GM04503 (cell line): ENCODE data around the gene CCR5.

Source experiments
- DNase-seq: peaks from one replicate; pipeline ENCODE4 v3.0.0-alpha.2; 2012; ENCODE audit warnings: low read depth

CCR5 gene

DNA sequence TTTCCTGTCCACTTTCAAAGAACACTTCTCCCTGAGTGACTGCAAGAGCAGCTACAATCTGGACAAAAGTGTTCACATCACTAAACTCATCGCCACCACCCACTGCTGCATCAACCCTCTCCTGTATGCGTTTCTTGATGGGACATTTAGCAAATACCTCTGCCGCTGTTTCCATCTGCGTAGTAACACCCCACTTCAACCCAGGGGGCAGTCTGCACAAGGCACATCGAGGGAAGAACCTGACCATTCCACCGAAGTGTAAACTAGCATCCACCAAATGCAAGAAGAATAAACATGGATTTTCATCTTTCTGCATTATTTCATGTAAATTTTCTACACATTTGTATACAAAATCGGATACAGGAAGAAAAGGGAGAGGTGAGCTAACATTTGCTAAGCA lies 38.1 kb downstream of the CCR5 start:
- no peak for DNase-seq

DNA sequence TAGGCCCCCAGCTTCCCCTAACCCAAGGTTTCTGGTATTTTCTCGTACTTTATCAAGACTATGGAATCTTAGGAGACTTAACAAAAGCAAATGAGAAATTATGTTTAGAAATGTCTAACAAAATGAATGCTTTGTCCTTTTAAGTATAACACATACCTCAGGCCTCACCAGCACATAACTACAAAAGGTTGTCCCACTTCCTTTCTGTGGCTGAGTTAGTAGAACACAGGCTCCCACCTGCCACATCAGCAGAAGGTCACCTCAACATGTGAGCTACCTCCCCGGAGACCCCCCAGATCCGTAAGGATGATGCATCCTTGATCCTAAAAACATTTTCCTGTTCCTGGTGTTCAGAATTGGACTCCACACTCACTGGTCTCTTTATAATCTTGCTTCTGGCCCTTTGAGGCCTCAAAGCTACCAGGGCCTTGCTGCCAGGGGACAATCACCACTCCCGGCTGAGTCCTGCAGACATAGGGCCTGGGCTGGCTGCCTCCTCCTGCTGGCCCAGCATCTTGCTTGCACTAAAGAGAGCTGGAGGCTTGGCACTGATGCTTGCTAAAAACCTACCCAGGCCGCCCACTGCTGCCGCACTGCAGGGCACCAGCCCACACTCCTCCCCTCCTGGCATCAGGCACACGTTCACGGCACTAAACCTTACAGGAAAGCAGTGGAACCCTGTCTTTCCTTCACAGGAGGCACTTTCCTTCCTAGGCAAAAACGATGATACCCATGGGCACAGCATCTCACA lies 39.2 kb downstream of the CCR5 start:
- DNase-seq, result no peak

DNA sequence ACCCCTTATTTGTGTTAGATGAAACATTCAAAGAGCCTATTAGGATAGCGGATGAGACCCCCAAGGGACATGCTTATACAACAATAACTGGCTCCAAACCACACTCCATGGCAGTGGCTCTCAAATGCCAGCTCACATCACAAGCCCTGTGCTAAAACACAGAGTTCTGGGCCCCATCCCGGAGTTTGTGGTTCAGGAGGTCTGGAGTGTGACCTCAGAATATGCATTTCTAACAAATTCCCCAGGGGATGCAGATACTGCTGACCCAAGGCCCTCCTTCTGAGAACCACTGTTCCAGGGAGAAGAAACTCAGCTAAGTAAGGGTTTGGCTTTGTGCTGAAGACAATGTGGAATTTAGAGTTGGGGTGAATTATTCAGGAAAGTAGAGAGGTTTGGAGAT lies 39.9 kb downstream of the CCR5 start:
- no peak for DNase-seq

DNA sequence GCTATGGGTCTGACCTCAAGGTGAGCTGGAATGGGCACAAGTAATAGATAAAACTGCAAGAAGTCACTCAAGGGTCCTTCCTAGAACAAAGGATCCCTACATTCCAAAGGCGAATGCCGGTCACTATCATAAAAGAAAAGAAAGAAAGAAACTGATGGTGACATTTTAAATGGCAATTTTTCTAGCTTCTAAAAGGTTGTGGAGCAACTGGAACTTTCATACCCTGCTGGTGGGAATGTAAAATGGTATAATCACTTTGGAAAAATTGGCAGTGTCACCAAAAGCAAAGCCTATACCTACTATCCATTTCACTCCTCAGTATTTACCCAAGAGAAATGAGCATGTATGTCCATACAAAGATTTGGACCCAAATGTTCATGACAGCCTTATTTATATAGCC lies 40.5 kb downstream of the CCR5 start:
- DNase-seq, result no peak

DNA sequence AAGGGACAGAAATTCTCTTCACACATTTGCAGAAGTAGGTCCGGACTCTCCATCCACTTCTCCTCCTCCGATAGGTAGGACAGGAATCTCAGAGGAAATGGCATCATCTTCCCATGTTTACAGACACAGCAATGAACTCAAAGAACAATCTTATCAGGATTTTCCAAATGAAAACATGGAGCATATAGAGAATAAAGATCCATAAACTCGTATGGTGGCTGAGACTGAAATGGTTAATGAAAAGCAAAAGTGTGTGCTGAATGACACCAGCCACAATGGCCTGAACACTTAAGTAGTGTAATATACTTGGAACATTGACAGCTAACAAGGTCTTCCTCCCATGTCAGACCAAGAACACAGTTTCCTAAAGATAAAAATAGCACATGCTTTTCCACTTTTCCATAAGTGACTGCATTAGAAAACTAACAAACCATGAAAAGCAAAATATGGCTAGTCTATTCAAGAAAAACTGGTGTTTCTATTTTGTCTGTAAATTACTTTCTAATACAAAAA lies 42.1 kb downstream of the CCR5 start:
- DNase-seq, result no peak

DNA sequence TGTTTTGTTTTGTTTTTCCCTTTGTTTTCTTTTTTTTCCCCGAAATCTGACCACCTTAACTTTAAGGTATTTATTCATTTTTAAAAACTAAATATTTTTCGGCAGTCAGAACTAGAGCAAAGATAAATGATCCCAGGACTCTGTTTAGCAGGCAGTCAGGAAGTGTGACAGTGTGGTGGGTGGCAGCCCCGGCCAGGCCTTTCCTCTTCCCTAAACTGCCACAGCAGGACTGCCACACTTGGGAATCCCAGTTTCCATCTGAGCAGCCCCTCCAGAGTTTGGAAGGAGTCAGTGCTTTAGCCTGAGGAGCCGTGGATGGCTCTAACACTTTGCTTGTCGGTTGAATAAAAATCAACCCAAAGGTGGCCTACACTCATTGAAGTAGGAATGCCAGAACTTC lies 43.2 kb downstream of the CCR5 start:
- DNase-seq, result no peak

DNA sequence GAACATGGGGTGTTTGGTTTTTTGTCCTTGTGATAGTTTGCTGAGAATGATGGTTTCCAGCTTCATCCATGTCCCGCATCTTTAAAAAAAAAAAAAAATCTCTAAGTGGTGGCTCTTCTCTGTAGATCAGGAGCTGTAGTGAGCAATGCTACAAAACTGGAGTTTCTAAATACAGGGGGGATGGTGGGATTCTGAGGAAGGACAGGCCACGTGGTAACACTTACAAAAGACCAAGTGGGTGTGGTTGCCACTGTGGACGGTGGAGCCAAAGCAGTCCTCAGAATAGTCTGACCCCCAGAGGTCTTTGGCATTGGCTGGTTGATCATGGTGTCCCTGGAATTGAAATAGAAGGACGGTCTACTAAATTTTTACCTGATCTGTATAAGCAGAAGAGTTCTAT lies 44.0 kb downstream of the CCR5 start:
- DNase-seq, result no peak

DNA sequence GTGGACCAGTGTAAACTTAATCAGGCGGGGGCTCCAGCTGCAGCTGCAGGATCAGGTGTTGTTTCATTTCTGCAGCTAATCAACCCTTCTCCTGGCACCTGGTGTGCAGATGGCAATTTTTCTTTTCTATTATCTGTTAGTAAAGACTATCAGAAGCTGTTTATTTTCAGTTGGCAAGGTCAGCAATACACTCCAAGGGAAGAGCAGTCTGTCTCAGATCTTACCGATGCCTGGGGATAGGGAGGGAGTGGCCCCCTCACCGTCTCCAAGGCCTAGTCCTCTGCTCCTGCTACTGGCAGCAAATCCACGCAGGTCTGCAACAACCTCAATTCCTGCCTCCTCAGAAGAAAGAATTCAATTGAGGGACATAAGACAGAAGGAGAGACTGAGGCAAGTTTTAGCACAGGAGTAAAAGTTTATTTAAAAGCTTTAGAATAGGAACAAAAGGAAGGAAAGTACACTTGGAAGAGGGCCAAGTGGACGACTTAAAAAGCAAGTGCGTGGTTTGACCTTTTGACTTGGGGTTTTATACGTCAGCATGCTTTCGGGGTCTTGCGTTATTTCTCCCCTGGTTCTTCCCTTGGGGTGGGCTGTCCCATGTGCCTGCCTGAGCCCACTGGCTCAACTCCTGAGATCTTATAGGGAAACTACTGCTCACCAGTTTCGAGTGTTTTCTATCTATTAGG lies 45.5 kb downstream of the CCR5 start:
- no peak for DNase-seq

DNA sequence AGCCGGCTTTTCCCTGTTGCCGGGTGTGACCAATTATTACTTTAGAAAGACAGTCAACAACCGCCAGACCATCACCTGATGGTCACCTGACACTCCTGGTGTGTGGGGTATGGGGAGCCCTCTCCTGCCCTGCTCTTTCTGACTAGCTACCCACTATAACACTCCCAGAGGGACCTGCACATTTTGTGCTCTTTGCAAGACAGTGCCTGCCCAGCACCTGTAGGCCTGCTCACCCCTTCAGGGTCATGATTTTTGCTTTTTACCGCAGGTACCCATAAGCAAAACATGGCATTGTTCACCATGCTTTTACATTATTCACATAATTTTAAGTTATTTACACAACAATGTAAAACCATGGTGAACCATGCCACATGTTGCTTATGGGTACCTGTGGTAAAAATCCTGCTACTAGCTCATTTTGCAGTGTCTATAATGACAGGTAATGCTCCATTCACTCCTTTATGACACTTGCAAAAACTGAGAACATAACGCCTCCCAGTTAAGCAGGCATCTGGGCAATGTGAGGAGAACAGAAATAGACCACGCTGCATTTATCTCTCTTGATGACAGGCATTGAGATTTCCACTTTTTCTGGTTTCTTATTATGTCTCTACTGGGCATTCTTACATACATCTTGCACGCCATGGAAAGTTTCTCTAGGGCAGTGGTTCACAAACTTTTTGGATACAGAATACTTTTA lies 46.2 kb downstream of the CCR5 start:
- DNase-seq, result no peak

DNA sequence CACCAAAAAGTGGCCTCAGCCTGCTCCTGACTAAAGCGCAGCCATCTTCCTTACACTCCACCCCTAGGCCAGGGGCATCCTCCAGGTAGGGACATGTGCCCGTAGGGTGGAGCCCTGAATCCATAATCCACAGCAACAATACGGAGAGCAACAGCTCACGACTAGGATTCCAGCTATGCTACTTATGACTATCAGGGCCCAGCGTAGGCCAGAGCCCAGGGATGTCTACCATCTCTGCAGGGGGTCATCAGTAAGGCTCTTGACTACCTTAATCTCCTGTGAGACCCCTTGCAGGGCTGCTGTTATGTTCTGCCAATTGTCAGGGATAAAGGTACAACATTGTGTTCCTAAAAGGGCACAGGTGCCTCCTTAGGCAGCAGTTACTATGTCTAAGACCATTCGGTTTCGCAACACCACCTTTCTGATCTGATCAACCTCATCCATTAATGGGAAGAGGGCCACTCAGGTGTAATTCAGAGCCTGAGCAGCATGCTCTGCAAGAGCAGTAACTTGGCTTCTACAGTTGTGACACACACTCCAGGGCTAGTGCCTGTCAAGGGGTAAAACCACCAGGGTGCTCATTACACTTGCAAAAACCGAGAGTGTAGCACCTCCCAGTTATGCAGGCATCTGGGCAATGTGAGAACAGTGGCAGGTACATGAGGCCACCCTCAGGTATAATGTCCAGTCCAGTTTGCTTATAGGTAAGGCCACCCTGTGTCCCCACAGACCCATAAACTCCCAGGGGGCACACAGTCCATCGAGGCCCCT lies 47.3 kb downstream of the CCR5 start:
- no peak for DNase-seq

DNA sequence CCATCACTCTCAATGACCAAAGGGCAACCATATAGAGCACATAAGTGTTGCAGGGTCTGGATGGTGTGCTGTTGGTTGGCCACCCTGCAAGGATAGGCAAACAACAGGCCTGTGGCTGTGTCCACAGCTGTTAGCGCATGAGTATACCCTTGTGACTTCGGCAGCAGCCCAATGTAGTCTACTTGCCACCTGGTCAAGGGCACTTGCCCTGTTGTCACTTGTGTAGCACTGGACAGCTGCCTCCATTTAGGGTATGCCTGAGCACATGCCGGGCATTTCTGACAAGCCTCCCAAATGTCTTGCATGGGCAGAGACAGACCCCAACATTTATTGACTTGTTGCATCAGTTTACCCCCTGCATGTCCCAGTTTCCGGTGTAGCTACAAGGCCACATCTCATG lies 49.1 kb downstream of the CCR5 start:
- DNase-seq, result no peak

DNA sequence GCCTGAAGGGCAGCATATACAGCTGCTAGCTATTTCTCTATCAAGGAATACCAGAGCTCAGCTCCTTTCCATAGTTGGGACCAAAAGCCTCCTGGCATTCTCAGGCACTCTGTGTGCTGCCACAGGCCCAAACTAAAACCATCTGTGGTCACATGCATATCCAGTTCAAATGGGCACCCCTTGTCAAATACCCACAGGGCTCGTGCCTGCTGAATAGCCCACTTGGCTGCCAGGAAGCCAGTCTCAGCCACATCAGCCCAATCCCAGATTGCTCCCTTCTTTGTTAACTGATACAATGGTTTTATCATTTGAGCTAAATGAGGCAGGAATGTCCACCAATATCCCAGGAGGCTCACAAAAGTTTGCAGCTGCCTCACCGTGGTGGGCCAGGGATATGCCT lies 50.2 kb downstream of the CCR5 start:
- no peak for DNase-seq

DNA sequence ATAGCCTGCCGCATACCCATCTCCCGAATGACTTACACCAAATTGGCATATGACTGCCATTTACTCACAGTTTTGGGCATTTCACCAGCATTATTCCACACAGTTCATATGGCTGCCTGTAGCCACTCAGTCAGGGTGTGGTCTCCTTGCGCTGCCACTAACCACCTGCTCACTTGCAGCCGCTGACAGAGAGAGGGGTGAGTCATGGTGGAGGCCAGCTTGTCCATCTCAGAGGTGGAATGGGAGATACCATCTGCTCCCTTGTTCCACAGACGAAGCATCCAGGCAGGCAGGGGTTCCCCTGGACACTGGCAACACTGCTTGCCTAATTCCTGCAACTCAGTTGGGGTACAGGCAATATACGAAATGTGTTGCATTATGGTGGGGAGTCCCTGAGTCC lies 51.9 kb downstream of the CCR5 start:
- no peak for DNase-seq

DNA sequence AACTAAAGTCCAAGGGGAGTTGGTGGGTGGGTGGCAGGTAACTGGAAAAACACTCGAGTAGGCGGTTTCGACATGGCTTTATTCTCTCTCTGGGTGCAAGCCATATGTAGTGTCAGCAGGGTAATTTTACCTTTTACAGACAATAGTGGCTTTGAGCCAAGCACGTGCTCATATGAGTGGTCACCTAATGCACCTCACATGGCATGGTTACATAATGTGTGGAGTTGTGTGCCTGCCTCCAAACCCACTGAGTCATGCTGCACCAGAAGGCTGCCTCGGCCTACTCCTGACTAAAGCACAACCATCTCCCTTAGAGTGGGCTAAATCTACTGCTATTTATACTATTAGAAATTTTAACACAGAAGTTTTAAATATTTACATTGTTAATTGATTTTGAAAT lies 52.8 kb downstream of the CCR5 start:
- DNase-seq, result no peak
